Breast epithelium (tissue), 3 donors: ENCODE data around the gene DMD.

Experiments
- CTCF ChIP-seq, 3 donors: fragments of 450-650 bp; IDR thresholded peaks; one replicate each; pipeline ENCODE4 v1.5.1; 2016 to 2017; ENCODE audit warnings: antibody characterized with exemption in 3 of 3, mild to moderate bottlenecking in 3 of 3, moderate library complexity in 3 of 3
- POLR2A ChIP-seq: fragments of 450-650 bp; IDR thresholded peaks from one replicate; pipeline ENCODE4 v1.6.1; 2016; ENCODE audit warnings: antibody characterized with exemption, mild to moderate bottlenecking, moderate library complexity
- POLR2AphosphoS5 ChIP-seq, 3 donors: sonication (generic); formaldehyde crosslinking; IDR thresholded peaks; one replicate each; pipeline ENCODE4 v1.6.1; 2017; ENCODE audit warnings: antibody characterized with exemption in 3 of 3

- TF ChIP-seq CTCF (IDR thresholded peaks at IDR 0.05), result no peak
- no peak for TF ChIP-seq POLR2AphosphoS5 (IDR thresholded peaks at IDR 0.05)
- TF ChIP-seq POLR2A, result no peak
Observed at GRCh38 chrX:32139476-32139875, 1071.9 kb downstream of the DMD start.
